Measurements from ENCODE around the gene S100A9.

The S100A9 gene

DNA sequence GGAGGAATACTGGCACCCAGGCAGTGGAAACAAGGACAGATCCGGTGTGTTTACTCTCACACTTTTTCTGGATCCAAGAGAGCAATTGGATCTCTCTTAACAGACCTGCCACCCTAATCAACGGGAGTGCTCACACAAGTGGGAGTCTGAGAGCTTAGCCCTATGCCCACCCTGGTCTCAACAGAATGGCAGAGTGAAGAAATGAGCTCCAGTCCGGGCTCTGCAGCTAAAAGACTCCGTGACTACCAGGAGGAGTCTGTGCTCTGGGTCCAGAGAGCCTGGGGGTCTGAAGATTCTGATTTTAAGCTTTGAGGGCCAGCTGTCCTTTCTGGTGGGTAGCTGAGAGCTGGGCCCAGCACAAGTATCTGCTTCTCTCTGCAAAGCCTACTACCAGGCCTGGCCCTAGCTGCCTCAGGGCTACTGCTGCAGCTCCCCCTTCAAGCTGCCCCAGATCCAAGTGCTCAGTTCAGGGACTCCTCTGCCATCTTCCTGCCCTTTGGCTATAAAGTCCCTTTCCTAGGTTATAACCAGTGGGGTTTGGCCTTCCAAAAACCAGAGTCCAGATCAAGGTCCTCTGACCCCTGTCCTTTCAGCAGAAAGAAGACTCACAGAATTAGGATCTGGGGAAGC, 3.9 kb downstream of the S100A9 start:
- DNase-seq (ENCODE audit: low spot score), result no peak

GRCh38 chr1:153362187-153362775, 4.6 kb downstream of the S100A9 start:
- no peak for DNase-seq (ENCODE audit: low spot score)

DNA sequence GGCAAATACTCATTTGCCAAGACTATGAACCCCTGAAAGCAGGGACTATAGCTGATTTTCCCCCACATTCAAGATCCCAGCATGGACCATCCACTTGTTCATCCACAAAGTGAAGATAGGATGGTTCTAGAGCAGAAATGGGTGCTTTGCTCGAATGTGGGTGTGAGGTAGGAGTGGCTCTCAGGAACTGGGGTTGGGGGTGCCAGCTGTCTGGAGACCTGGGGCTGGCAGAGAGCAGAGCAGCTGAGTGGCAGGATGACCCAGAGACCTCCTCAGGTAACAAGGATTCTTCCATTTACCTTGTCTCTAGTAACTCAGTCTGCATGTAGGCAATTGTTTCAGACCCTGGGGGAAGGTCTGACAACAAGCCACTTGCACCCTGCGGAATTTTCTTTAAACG, 6.0 kb downstream of the S100A9 start:
- no peak for DNase-seq (ENCODE audit: low spot score)

GRCh38 chr1:153364156-153364555, 6.5 kb downstream of the S100A9 start:
- DNase-seq (ENCODE audit: low spot score), result no peak

GRCh38 chr1:153364766-153365666, 7.4 kb downstream of the S100A9 start:
- no peak for DNase-seq (ENCODE audit: low spot score)

DNA sequence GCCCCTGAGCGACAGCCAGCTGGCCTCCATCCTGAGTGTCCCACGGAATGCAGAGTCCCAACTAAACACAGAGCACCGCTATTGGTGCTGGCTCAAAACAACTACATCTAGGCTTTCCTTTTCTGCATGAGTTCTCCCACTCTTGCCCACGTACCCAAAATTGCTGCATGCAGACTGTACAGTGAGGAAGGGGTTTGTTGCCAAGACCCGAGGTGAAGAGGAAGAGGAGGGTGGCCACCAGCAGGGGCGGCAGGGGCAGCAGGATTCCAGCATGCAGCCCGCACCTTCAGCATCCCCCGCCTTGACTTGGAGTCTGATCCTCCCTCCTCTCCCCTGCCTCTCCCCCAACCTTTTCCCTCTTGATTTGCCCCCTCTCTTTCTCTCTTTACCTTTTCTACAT, 8.0 kb downstream of the S100A9 start:
- no peak for DNase-seq (ENCODE audit: low spot score)

- no peak for DNase-seq (ENCODE audit: low spot score)
These were observed 8.6 kb downstream of the S100A9 start for GRCh38 chr1:153366261-153366660.

GRCh38 chr1:153367090-153367489, 9.4 kb downstream of the S100A9 start:
- no peak for DNase-seq (ENCODE audit: low spot score)

DNA sequence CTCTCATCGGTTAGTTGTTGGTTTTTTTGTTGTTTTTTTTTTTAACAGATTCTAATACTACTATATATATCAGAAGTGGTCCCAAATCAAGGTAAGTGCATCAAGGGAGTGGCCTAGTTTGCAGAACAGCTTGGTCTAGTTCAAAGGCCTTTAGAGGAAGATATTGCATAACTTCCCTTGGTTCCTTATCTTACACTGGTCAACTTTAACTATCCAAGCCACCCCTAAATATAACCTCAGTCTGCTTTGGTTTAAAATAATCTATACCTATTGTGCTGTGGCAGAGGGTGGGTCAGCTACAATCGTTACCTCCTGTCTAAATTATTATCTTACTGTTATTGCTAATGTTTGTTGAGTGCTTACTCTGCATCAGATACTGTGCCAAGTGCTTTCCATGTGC, 10.8 kb downstream of the S100A9 start:
- DNase-seq (ENCODE audit: low spot score), result no peak

DNA sequence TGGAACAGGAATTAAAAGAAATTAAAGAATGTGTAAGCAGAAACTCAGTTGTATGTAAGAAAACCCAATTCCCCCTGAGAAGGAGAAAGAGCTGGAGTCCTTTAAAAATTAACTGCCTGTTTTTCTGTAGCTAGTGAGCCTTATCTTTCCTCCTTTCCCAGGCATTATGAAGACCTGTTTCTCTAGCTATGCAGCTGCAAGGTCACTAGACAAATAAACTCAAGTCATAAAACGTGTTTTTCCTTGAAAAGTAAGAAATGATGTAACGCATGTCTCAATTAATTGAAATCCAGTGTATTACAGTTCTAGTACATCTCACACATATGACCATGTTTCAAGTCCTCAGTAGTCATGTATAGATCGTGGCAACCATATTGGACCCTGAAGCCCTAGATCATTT, 12.5 kb downstream of the S100A9 start:
- DNase-seq (ENCODE audit: low spot score), result no peak

DNA sequence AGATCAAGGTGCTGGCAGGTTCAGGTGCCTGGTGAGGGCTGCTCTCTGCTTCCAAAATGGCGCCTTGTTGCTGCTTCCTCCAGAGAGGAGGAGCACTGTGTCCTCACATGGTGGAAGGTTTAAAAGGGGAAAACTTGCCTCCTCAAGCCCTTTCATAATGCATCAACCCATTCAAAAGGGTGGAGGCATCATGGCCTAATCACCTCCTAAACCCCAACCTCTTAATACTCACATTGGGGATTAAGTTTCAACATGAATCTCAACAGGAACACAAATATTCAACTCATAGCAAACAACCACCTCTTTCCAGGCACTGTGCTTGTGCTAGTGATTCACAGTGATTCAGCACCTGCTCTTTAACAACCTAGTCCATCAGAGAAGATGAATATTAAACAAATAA, 13.6 kb downstream of the S100A9 start:
- no peak for DNase-seq (ENCODE audit: low spot score)

- DNase-seq (ENCODE audit: low spot score), result no peak
These were observed 14.9 kb downstream of the S100A9 start for GRCh38 chr1:153372571-153372970.

- DNase-seq (ENCODE audit: low spot score), result no peak
These were observed 16.4 kb downstream of the S100A9 start for GRCh38 chr1:153374071-153374470.

DNA sequence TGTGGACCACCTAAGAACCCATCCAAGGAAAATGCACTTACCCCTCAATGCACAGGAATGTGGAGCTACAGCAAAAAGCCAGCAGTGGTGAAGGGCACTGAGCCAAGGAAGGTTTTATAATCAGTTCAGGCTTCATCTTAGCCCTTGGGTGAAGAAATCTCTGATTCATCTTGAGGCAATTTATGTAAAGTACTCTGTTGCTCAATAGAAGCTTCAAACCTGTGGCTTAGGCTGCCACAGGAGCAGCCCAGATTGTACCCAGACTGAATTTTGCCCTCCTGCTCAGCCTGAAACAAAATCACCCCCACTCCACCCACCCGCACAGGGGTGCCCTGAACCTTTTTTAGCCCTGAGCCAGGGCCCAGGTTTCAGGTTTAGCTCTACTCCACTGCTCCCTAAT, 17.9 kb downstream of the S100A9 start, which contains the start of gene S100A12:
Gene S100A12, minus strand, starts transcription at position 111 of the 400 bp plus-strand sequence. CDS start 1,029 bp downstream, outside the sequence.
- DNase-seq (ENCODE audit: low spot score), result no peak

DNA sequence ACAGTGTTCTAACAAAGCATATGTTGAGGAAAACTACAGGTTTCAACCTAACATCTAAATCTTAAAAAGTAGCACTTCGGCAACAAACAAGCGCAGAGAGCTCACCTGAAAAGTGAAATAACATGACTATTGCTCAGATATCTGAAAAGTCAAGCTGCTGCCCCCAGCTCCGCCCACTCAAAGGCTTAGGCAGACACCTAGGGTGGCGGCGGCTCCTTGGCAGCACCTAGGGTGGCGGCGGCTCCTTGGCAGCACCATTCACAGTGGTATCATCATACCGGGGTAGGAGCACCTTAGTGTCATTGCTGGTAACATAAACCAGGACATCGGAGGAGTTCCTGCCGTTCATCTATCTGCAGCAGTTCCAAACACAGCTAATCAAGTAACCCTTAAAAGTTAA, 21.9 kb downstream of the S100A9 start:
- DNase-seq (ENCODE audit: low spot score), result no peak

DNA sequence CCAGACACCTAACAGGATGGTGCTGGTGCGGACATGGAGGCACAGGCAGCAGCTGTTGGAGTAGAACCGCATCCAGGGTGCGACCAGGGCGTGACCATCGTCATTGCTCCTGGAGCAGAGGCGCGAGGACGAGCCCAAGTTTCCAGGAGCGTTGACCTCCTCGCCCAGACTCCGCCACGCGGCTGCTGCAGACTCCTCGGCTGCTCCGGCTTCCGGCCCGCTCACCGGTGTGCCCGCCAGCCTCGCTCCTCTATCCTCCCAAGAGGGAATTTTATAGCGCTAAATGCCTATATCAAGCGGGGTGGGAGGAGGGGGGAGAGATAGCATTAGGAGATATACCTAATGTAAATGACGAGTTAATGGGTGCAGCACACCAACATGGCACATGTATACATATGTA, 23.1 kb downstream of the S100A9 start:
- no peak for DNase-seq (ENCODE audit: low spot score)

DNA sequence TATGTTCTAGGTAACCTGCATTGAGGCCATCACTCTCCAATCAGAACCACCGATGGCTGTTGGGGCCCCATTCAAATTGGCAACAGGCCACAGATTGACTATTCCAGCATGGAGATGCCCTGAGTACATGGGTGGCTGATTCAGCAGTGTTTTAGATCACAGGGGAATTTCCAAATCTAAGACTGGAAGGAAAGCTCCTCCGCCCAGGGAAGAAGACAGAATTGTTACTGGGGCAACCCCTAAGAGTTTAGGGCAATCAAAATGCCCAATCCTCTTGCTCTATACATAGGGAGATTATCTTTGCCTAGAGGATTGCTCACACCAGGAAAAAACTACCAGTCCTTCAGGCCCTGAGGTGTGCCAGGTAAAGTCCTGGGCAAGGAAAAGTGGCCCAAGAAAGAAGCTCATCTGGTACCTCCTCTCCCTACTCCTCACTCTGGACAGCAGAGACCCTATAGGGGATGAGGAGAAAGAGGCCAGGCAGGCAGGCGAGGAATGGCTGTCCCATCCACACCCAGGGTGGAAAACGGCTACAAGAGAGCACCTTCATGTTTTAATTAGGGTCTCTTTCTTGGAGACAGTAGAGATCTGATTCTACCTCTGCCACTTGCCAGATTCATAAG, 27.4 kb downstream of the S100A9 start:
- DNase-seq (ENCODE audit: low spot score), result no peak

DNA sequence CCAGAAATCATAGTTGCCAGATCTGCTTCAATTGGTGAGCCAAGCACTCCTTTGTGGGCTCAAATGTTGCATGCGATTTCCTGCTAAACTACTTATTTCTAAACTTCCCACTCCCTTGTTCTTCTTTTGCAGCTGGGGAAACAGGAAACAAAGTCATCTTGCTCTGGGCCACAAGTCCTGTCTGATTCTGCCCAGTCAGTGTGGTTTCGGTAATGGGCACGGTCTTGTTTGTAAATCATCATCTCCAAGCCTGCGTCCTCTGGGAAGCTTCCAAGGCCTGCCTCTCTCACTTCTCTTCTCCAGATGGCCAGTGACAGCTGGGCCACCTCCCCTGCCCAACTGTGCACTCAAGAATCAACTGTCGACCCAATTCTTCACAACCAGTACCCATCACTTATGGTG, 28.8 kb downstream of the S100A9 start:
- DNase-seq (ENCODE audit: low spot score), result peak; percentile 19

DNA sequence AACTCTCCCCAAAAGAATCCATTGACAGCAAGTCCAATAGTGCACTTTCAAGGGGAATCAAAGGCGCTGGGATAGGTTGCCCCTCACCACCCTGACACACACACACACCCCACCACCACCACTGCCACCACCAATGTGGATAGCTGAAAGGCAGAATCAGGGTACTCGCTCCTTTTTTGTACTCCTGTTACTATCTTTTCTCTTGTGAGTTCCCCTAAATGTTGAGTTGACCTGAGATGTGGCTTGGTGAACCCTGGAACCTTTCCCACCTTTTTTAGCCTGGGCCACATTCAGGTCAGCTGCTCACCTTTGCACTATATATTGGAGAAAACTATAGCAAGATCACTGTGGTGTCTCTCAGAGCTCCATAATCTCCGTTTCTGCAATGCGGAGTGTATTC, 29.3 kb downstream of the S100A9 start:
- no peak for DNase-seq (ENCODE audit: low spot score)

- DNase-seq (ENCODE audit: low spot score), result no peak
These were observed 30.1 kb downstream of the S100A9 start for GRCh38 chr1:153387785-153388184.

- no peak for DNase-seq (ENCODE audit: low spot score)
These were observed 31.7 kb downstream of the S100A9 start for GRCh38 chr1:153389401-153389800.

Measured in activated CD4-positive, alpha-beta T cell treated with anti-CD3 and anti-CD28 coated beads, Interleukin-2, Interleukin-4, amounts not matched to agents 100 ng/mL and 50 ng/mL, durations not matched to agents 16 hours and 8 hours (primary cell).